ENCODE data around the gene CORO2B. TPM values are rescaled to one million over a fixed set of nuclear protein-coding genes. Genes with fewer than 3 reads are reported as not detected.

The CORO2B gene
- total and polyA plus RNA-seq, 9 donors: 7.5 to 61.0 (median 18.0) TPM

DNA sequence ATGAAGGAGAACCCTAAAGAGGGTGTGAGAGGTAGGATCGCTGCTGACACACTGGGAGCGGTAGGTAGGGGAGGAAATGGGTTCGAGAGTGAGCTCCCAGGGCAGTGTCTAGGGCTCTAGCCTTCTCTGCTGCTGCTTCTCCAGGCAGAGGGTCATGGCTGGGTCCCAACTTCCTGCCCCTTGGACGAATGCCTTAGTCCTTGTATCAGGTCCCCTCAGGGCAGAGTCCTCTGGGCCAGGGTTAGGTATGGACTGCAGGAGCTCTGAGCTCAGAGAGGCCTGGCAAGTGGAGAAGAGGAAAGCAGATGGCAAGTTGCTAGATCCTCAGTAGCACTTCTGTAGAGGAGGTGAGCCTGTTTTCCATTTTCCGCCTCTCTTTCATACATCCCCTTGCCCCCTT, 2.9 kb downstream of the CORO2B start:
- H3K4me1 ChIP-seq (ENCODE audit: insufficient read depth): peaks cover 22% of the 10 kb centered on the region

GRCh38 chr15:68582236-68582635, 3.4 kb downstream of the CORO2B start:
- no peaks in the 10 kb centered on the region for H3K27me3 ChIP-seq
- H3K27ac ChIP-seq: peak overlapping the region in 1 of 2 donors; percentile 71
- H3K4me3 ChIP-seq: no peak overlapping the region
- H3K36me3 ChIP-seq: no peaks in the 10 kb centered on the region
- no peak for TF ChIP-seq POLR2A (IDR thresholded peaks at IDR 0.05)
- TF ChIP-seq, protein P1, sequence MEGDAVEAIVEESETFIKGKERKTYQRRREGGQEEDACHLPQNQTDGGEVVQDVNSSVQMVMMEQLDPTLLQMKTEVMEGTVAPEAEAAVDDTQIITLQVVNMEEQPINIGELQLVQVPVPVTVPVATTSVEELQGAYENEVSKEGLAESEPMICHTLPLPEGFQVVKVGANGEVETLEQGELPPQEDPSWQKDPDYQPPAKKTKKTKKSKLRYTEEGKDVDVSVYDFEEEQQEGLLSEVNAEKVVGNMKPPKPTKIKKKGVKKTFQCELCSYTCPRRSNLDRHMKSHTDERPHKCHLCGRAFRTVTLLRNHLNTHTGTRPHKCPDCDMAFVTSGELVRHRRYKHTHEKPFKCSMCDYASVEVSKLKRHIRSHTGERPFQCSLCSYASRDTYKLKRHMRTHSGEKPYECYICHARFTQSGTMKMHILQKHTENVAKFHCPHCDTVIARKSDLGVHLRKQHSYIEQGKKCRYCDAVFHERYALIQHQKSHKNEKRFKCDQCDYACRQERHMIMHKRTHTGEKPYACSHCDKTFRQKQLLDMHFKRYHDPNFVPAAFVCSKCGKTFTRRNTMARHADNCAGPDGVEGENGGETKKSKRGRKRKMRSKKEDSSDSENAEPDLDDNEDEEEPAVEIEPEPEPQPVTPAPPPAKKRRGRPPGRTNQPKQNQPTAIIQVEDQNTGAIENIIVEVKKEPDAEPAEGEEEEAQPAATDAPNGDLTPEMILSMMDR (IDR thresholded peaks at IDR 0.05): no peak
- TF ChIP-seq EP300 (IDR thresholded peaks at IDR 0.05): no peak
- WGBS, 3 donors: 17 to 24% (median 20%) methylated on average over 4 of the region's 4 CpGs
- H3K4me1 ChIP-seq (ENCODE audit: insufficient read depth): peaks cover 25% of the 10 kb centered on the region
- peak in 1 of 5 donors; percentile 45 for DNase-seq
- H3K9me3 ChIP-seq: no peaks in the 10 kb centered on the region
- intact Hi-C loops (cut with DNase I): loop anchor here in 1 of 4 donors (10.0 kb wide), 1 partner anchor 53 kb away; no protein-coding TSS in a partner anchor

More for the DNA sequence above, 2.9 kb downstream of the CORO2B start:
- TF ChIP-seq POLR2A (IDR thresholded peaks at IDR 0.05): no peak
- TF ChIP-seq, protein P1 (IDR thresholded peaks at IDR 0.05): no peak
- TF ChIP-seq EP300 (IDR thresholded peaks at IDR 0.05): no peak
- DNase-seq: peak in 2 of 5 donors; percentile 50 to 58
- H3K27me3 ChIP-seq: no peaks in the 10 kb centered on the region
- no peaks in the 10 kb centered on the region for H3K9me3 ChIP-seq
- peak overlapping the region in 1 of 2 donors; percentile 71 for H3K27ac ChIP-seq
- intact Hi-C loops (cut with DNase I): loop anchor here in 1 of 4 donors (10.0 kb wide), 1 partner anchor 53 kb away; no protein-coding TSS in a partner anchor
- no peak overlapping the region for H3K4me3 ChIP-seq
- H3K36me3 ChIP-seq: no peaks in the 10 kb centered on the region
- 43 to 71% (median 65%) methylated on average over 5 of the region's 5 CpGs for WGBS, 3 donors

GRCh38 chr15:68582864-68583263, 4.1 kb downstream of the CORO2B start:
- 66 to 94% (median 86%) methylated on average over 3 of the region's 3 CpGs for WGBS, 3 donors
- Histone ChIP-seq H3K4me3 (no peak overlapping the region), H3K36me3 (no peaks in the 10 kb centered on the region), H3K9me3 (no peaks in the 10 kb centered on the region), H3K27ac (no peak overlapping the region), H3K27me3 (no peaks in the 10 kb centered on the region), H3K4me1 (ENCODE audit: insufficient read depth) (peaks cover 25% of the 10 kb centered on the region)
- TF ChIP-seq EP300 (IDR thresholded peaks at IDR 0.05): no peak
- TF ChIP-seq POLR2A (IDR thresholded peaks at IDR 0.05): no peak
- TF ChIP-seq, protein P1 (IDR thresholded peaks at IDR 0.05): no peak
- peak in 1 of 5 donors; percentile 16 for DNase-seq
- intact Hi-C loops (cut with DNase I): loop anchor here in 1 of 4 donors (10.0 kb wide), 1 partner anchor 52 kb away; no protein-coding TSS in a partner anchor

DNA sequence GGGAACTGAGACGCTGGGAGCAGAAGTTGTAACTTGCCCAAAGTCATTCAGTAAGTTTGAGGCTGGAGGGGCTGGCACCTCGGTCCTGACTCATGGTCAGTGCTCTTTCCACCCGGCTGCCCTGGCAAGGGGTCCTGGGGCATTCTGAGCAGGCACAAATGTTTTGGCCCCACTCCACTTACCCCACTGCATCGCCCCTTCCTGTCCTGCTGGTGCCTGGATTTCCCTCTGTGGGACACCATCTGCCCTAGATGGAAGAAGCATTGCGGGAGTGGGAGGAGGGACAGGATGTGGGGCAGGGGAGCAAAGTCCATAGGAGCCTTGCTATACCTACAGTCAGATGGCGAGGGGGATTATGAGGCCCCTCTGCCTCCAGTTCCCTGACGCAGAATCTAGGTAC, 4.5 kb downstream of the CORO2B start:
- H3K4me1 ChIP-seq (ENCODE audit: insufficient read depth): peaks cover 24% of the 10 kb centered on the region
- WGBS, 3 donors: 86 to 94% (median 88%) methylated on average over 7 of the region's 7 CpGs
- no peaks in the 10 kb centered on the region for H3K9me3 ChIP-seq
- no peak overlapping the region for H3K27ac ChIP-seq
- intact Hi-C loops (cut with DNase I): loop anchor here in 1 of 4 donors (10.0 kb wide), 1 partner anchor 51 kb away; no protein-coding TSS in a partner anchor
- no peak overlapping the region for H3K4me3 ChIP-seq
- no peaks in the 10 kb centered on the region for H3K27me3 ChIP-seq
- TF ChIP-seq, protein P1 (IDR thresholded peaks at IDR 0.05): no peak
- TF ChIP-seq EP300 (IDR thresholded peaks at IDR 0.05): no peak
- no peak for TF ChIP-seq POLR2A (IDR thresholded peaks at IDR 0.05)
- peak in 1 of 5 donors; percentile 36 for DNase-seq
- H3K36me3 ChIP-seq: no peaks in the 10 kb centered on the region

All from ovary (tissue), 9 donors.